Stimulated activated CD4-positive, alpha-beta T cell treated with anti-CD3 and anti-CD28 coated beads, TNF-alpha, amount 100 ng/mL, for 24 hours (primary cell): Measurements from ENCODE around the gene NRXN3.

Experiments used
- DNase-seq, 3 experiments: peaks; one replicate each; pipeline ENCODE4 v3.0.0-alpha.2; 2020; ENCODE audit warnings: low read depth in 3 of 3

Gene NRXN3

GRCh38 chr14:79575032-79575431 lies 1404.9 kb downstream of the NRXN3 start:
- no peak for DNase-seq

DNA sequence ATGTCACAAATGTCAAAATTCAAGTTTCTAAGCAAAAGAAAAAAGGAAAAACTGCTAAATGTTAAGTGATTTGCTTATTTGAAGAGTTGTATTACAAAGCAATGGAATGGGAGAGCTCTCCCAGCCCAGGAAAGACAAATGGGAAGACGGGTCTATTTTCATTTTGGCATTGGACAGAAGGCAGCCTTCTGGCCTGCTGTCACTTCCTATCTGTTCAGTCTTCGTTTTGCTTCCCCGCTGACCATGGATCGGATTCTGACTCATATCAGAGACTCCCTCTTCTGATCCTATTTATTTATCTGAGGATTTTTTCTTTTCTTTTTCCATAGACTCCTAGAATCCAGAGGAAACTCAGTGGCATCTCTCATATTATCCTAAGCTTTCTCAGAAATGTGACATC lies 1406.3 kb downstream of the NRXN3 start:
- no peak for DNase-seq

- no peak for DNase-seq
Measured at GRCh38 chr14:79578470-79578869, 1408.3 kb downstream of the NRXN3 start.

- DNase-seq, result no peak
Measured at GRCh38 chr14:79580414-79580813, 1410.2 kb downstream of the NRXN3 start.

GRCh38 chr14:79580906-79581305 lies 1410.7 kb downstream of the NRXN3 start:
- DNase-seq, result no peak

GRCh38 chr14:79581912-79582576 lies 1411.9 kb downstream of the NRXN3 start:
- DNase-seq, result no peak

DNA sequence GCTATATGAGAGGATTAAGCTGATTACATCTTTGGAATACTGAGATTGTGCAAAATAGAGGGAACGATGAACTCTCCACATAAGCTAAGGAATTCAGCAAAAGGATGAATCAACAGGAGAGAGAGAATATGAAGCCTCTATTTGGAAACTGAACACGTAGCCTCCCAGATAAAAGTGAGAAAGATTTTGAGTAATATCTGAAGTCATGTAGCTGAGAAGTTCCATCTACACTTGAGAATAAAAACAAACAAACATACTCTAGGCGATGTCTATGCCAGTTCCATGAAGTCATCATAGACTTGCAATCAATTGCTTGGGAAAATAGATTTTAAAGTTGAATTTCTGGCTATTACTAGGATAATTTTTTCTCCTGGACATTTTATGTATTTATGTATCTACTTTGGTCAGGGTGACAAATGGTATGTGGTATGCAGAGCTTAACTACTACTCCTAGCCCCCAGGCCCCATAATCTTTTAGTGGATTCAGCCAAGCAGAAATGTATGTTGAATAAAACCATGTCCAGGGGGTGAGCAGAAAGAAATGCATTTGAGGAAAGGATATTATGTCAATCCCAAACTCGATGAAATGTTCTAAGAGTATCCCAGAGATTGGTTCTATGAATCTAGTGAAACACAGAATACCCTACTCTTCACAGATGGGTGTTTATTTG lies 1413.7 kb downstream of the NRXN3 start:
- no peak for DNase-seq

- DNase-seq, result no peak
Measured at GRCh38 chr14:79584679-79585078, 1414.5 kb downstream of the NRXN3 start.

- no peak for DNase-seq
Measured at GRCh38 chr14:79585845-79586244, 1415.7 kb downstream of the NRXN3 start.

DNA sequence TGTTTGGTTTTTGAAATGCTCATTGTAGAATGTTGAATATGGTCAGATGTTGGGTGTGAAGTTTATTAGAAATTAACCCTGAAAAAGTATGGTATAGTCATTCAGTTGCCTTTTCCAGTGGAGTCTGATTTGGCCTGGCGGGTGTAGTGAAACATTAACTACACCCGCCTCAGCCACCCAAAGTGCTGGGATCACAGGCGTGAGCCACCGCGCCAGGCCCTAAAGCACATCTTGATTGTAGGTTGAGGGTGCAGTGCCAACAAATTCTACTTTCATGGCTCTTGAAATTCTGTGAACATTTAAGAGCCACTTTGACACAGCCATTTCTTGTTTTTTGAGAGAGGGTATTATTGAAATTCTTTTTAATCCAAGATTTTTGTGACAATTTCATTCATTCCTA lies 1416.2 kb downstream of the NRXN3 start:
- DNase-seq, result no peak

GRCh38 chr14:79586989-79587598 lies 1416.9 kb downstream of the NRXN3 start:
- no peak for DNase-seq

DNA sequence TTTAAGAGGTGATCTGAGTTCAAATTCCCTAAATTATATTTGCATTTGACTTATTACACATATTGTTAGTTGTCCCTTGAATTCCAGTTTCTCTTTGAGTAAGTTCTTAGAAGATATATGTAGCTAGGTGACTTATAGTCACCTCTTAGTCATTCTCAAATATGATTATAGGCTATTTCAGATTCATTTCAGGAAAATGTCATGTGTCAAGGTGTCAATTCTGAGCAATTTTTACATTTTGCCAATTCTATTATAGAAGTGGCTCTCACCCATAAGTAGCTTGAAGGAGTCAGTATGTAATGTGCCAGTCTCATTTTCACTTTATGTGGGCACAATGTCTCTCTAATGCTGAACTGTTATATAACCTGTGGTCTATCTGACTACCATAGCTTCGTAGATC lies 1417.7 kb downstream of the NRXN3 start:
- no peak for DNase-seq

- no peak for DNase-seq
Measured at GRCh38 chr14:79588398-79588797, 1418.2 kb downstream of the NRXN3 start.

DNA sequence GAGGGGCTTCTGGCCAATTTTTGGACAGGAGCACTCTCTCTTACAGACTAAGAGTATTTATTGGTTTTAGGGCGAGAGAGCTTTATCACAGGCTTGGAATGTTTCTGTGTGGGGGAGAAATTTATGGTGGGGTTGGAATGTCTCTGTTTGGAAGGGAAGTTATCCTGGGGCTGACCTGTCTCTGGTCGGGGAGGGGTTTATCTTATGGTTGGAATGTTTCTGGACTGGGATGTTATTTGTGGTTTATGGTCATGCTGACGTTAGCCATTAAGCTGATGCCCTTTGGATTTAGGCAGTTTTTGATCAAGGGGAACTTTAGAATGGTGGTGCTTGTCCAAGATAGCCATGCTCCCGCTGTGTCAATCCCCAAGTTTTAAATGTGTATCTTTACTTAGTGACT lies 1426.4 kb downstream of the NRXN3 start:
- no peak for DNase-seq

GRCh38 chr14:79597566-79597965 lies 1427.4 kb downstream of the NRXN3 start:
- no peak for DNase-seq

- no peak for DNase-seq
Measured at GRCh38 chr14:79598339-79598738, 1428.2 kb downstream of the NRXN3 start.

GRCh38 chr14:79599239-79599638 lies 1429.1 kb downstream of the NRXN3 start:
- DNase-seq, result no peak

GRCh38 chr14:79600406-79600805 lies 1430.2 kb downstream of the NRXN3 start:
- DNase-seq, result no peak

GRCh38 chr14:79601579-79601978 lies 1431.4 kb downstream of the NRXN3 start:
- no peak for DNase-seq

DNA sequence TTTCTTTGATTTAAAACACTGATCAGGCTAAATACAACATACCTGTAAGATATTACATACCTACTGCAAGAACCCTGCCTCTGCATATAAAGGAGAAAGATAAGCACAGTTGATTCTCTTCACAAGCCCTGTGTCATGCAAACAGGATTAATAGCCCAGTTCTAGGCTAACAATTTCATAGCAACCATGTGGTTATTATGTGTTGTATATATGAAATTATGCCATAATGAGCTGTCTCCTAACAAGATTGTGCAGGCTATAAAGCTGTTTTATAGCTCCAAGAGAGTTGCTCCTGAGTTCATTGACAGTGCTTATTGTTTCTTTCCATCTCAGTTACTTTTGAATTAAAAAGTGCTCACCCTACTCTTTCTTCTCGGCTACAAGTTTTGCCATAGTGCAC lies 1431.9 kb downstream of the NRXN3 start:
- no peak for DNase-seq

DNA sequence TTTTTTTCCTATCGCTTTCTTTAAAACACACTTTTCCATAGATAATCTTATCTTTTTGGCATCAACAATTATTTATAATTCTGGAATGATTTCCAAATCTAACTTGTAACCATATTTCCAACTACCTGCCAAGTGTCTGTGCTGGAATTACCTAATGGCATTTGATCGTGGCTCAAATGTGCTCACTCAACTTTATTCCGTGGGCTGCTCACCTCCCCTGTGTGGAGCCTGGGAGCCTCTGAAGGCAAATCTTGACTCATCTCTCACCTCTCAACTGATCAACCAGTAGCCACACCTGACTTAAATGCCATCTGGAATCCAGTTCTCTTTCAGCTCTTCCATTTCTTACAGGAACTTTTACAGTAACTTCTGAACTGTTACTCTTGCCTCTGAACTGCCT lies 1432.6 kb downstream of the NRXN3 start:
- DNase-seq, result no peak

- no peak for DNase-seq
Measured at GRCh38 chr14:79605849-79606248, 1435.7 kb downstream of the NRXN3 start.

DNA sequence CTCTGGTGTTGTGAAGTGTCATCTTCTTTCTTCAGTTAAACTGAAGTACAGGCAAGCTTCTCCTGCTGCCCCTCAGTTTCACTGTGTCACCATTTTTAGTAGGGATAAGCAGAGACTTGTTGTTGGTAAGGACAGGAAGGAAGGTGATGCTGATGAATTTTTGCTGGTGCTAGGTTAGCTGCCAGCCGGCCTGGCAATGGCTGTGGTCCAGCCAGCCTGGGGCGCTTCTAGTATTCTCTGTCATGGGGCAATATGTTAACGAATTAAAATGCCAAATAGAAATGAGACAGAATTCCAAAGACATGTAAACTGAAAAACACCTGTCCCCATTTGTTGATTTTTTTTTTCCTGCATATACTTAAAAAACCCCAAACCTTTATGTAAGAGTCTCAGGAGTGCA lies 1438.3 kb downstream of the NRXN3 start:
- no peak for DNase-seq
